GM18520 (cell line): ENCODE results near the gene NTRK3.
"Not testable (repeated sequence)": the region's sequence is repeated elsewhere in the genome, so short reads cannot be mapped to it uniquely, and the experiment has no call there.

ENCODE experiments used
- ATAC-seq: cut with Tn5 transposase; IDR thresholded peaks from one replicate; pipeline ENCODE4 v1.9.1; 2021; ENCODE audit not compliant: unreplicated experiment

The NTRK3 gene

GRCh38 chr15:88038261-88038660, 218.3 kb downstream of the NTRK3 start:
- no peak for ATAC-seq

- no peak for ATAC-seq
These were observed 220.2 kb downstream of the NTRK3 start for GRCh38 chr15:88036154-88036839.

GRCh38 chr15:88035381-88035780, 221.2 kb downstream of the NTRK3 start:
- no peak for ATAC-seq

DNA sequence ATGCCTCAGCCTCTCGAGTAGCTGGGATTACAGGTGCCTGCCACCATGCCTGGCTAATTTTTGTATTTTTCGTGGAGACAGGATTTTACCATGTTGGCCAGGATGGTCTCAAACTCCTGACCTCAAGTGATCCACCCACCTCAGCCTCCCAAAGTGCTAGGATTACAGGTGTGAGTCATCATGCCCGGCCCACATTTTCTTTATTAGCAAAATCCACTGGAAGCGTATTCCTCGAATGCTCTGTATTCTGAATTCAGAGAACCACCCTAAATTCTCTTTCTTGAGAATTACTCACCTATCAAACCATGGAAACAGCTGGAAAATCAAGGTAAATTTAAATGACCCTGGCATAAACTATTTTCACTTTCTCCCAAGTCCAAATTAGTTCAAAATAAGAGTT, 223.1 kb downstream of the NTRK3 start:
- ATAC-seq = not testable (repeated sequence)

DNA sequence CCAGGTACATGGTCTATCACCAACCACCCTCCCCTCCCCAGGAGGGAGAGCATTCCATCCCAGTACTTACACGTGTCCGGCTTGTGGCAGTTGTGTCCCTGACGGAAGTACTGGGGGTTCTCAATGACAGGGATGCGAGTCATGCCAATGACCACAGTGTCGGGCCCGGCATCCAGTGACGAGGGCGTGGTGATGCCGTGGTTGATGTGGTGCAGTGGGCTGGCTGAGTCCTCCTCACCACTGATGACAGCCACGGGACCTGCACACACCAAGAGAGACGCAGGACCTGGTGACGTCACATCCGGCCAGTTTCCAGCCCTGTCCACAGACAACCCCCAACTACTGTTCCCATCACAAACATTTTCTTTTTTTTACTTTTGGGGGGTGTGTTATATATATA, 223.8 kb downstream of the NTRK3 start:
- ATAC-seq = no peak

DNA sequence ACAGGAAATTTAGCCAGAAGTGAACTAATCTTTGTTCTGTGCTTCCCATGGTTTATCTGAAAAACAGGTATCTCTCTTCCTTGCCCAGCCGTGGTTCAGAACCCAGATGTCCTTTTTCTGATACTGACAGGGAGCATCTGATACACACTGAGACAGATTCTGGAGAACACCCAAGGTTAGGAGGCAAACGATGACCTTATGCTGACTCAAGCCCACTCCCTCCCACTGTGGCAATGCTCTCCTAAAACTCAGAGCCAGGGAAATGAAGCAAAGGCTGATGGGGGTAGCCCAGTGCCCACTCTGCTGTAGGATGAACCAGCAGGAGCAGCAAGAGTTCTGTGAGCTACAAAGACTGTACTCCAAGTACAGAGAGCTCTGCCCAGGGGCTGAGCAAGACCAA, 225.1 kb downstream of the NTRK3 start:
- ATAC-seq = no peak

- ATAC-seq = no peak
These were observed 226.8 kb downstream of the NTRK3 start for GRCh38 chr15:88029696-88030095.

- ATAC-seq = no peak
These were observed 228.5 kb downstream of the NTRK3 start for GRCh38 chr15:88028024-88028423.

GRCh38 chr15:88023914-88024313, 232.6 kb downstream of the NTRK3 start:
- no peak for ATAC-seq

GRCh38 chr15:88022716-88023115, 233.8 kb downstream of the NTRK3 start:
- ATAC-seq = no peak

GRCh38 chr15:88021601-88022000, 234.9 kb downstream of the NTRK3 start:
- no peak for ATAC-seq

DNA sequence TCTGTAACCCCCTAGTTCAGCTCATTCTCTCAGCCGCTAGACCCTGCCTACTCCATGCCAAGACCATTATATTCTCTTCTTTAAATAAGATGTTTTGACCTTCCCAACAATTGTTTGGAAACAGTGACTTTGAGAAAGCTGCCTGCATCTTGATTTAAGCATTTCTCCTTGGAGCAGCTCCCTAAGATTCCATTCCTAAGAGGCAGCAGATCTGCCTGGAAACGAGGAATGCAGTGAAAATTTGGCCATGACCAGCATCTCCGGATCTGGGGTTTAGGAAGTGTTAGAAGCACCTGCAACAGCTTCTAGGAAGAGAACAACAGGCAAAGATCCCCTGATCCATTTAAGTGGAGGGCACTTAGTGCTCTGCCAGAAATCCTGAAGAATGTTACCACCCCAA, 235.7 kb downstream of the NTRK3 start:
- no peak for ATAC-seq

DNA sequence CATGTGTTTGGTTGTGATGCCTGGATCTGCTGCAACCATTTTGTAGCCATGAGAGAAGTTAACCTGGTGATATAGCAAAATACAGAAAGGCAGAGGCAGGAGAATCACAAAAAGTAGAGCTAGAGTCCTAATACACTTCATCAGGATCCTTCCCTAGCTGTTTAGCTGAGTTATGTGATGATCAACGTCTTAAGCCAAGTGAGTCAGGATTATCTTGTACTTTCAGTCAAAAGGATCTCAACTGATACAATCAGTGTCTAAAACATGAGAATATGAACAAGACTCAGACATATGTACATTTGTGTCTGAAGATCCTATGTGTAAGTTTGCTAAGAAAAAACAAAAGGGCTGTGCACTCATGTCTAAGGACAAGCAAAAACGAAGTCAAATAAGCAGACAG, 236.9 kb downstream of the NTRK3 start:
- ATAC-seq = no peak

DNA sequence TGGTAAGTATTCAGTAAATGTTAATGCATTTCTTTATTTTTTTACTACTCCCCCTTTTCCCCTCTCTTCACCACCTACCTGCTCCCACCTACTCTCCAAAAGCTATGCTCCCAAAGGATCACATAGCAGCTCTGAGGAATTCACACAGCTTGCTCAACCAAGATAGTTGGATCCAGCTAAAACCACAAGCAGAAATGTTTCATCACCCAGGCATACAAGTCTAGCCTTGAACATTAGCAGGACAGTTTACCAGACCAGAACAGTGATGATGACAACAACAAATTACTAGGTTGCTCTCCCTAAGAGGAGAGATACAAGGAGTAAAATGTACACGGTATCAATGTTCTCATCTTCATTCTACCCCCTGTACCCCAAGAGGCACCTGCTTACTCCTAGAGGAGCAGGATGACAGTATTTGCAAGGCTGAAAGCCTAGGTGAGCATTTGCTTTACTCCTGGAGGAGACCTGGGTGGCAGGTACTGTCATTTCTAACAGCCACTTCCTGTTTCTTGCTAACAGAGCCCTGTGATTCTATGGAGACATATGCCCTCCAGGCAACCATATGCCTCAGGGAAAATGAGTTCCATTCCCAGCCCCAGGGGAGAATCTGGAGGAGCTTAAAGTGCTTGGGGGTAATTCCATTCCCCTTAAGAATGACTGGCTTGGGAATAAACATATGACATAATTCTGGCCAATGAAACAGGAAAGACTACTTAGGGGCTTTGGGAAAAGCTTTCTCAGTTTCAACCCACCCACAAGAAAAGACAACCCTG, 237.5 kb downstream of the NTRK3 start:
- ATAC-seq = no peak

- no peak for ATAC-seq
These were observed 238.8 kb downstream of the NTRK3 start for GRCh38 chr15:88017753-88018152.

- ATAC-seq = no peak
These were observed 240.1 kb downstream of the NTRK3 start for GRCh38 chr15:88016406-88016805.

- no peak for ATAC-seq
These were observed 241.2 kb downstream of the NTRK3 start for GRCh38 chr15:88015228-88015860.

DNA sequence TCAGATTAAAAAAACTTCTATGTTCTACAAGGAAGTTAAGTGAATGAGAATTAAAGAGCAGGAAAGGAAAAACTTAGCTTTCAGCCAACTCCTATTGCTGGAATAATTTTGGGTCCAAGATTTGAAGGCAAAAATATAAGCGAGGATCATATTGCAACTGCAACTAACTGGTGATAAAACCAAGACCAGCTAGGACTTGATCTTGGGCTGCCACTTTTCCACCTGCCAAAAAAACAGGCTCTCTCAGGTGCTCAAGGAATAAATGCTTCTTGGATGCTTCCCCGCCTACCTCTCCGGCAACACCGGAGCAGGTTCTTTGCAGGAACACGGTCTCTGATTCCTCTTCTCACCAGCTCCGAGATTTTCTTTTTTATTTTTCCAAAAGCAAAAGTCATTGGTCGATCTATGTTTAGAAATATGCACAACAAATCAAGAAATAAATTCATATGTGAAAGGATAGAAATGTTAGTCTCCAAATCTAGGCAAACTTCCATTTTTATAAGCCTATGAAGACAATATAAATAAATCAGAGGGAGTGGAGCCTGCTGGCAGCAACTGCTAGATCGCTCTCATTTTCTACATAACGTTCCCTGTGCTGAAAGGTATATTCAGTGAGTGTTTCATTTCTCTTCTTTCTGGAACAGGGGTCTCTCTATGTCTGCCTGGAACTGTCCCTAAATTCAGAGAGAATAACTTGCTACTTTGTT, 241.9 kb downstream of the NTRK3 start:
- ATAC-seq = no peak

GRCh38 chr15:88013111-88013510, 243.4 kb downstream of the NTRK3 start:
- ATAC-seq = no peak

DNA sequence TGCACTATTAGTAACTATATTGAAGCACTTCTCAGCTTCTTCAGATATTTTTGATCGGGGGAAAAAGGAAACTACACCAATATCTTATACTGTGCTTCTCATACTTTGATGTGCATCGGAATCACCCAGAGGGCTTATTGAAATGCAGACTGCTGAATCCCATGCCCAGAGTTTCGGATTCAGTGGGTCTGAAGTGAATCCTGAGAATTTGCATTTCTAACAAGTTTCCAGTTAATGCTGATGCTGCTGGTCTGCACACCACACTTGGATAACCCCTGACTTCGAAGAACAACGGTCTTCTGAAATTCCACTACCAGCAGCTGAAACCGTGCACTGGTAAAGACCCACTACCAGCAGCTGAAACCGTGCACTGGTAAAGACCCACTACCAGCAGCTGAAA, 243.9 kb downstream of the NTRK3 start:
- ATAC-seq = no peak

GRCh38 chr15:88012233-88012632, 244.3 kb downstream of the NTRK3 start:
- no peak for ATAC-seq

- no peak for ATAC-seq
These were observed 245.0 kb downstream of the NTRK3 start for GRCh38 chr15:88011533-88011932.
